T1000 (cell line): Measurements from ENCODE around the gene A2M.
"Not testable (repeated sequence)": the region's sequence is repeated elsewhere in the genome, so short reads cannot be mapped to it uniquely, and the experiment has no call there.

Source experiments
- DNase-seq: peaks from one replicate; lab custom pipeline; 2025; ENCODE audit warnings: mixed read lengths; lab: John Stamatoyannopoulos, UW

A2M gene

GRCh38 chr12:9115731-9116559, at the start of gene A2M:
TSS of gene A2M (minus strand) at chr12:9115919. CDS start at chr12:9115849, 70 bp downstream.
- no peak for DNase-seq

- no peak for DNase-seq
Observed at GRCh38 chr12:9163392-9163791, 47.7 kb upstream of the A2M start.

GRCh38 chr12:9156119-9156518, 40.4 kb upstream of the A2M start:
- no peak for DNase-seq

GRCh38 chr12:9149372-9149771, 33.7 kb upstream of the A2M start:
- DNase-seq: no peak

GRCh38 chr12:9148926-9149325, 33.2 kb upstream of the A2M start:
- no peak for DNase-seq

- DNase-seq: no peak
Observed at GRCh38 chr12:9147461-9147860, 31.7 kb upstream of the A2M start.

- no peak for DNase-seq
Observed at GRCh38 chr12:9144730-9145106, 29.0 kb upstream of the A2M start.

- DNase-seq: no peak
Observed at GRCh38 chr12:9143929-9144729, 28.4 kb upstream of the A2M start.

GRCh38 chr12:9143137-9143536, 27.4 kb upstream of the A2M start:
- no peak for DNase-seq

- not testable (repeated sequence) for DNase-seq
Observed at GRCh38 chr12:9139588-9140290, 24.0 kb upstream of the A2M start.

- no peak for DNase-seq
Observed at GRCh38 chr12:9135903-9136310, 20.2 kb upstream of the A2M start.

- DNase-seq: no peak
Observed at GRCh38 chr12:9134981-9135628, 19.4 kb upstream of the A2M start.

GRCh38 chr12:9133216-9133916, 17.6 kb upstream of the A2M start:
- no peak for DNase-seq

GRCh38 chr12:9132008-9132535, 16.4 kb upstream of the A2M start:
- DNase-seq: no peak

- DNase-seq: no peak
Observed at GRCh38 chr12:9130244-9130643, 14.5 kb upstream of the A2M start.

GRCh38 chr12:9127936-9128663, 12.4 kb upstream of the A2M start:
- no peak for DNase-seq

GRCh38 chr12:9127484-9127883, 11.8 kb upstream of the A2M start:
- no peak for DNase-seq

- no peak for DNase-seq
Observed at GRCh38 chr12:9124383-9125031, 8.8 kb upstream of the A2M start.

- no peak for DNase-seq
Observed at GRCh38 chr12:9123781-9124382, 8.2 kb upstream of the A2M start.
